GM12801 (cell line): ENCODE results near the gene NINJ1.

Source experiments
- CTCF ChIP-seq: IDR thresholded peaks from one replicate; pipeline ENCODE4 v1.5.1; 2011; ENCODE audit warnings: control low read depth; ENCODE audit not compliant: insufficient read length; ENCODE audit errors: extremely low read depth

NINJ1 gene

GRCh38 chr9:93129286-93129685, 4.8 kb downstream of the NINJ1 start:
- TF ChIP-seq CTCF = no peak

GRCh38 chr9:93128715-93129224, 5.3 kb downstream of the NINJ1 start:
- no peak for TF ChIP-seq CTCF

- TF ChIP-seq CTCF = no peak
Measured at GRCh38 chr9:93128011-93128714, 5.9 kb downstream of the NINJ1 start.

- no peak for TF ChIP-seq CTCF
Measured at GRCh38 chr9:93127395-93127911, 6.6 kb downstream of the NINJ1 start.

- no peak for TF ChIP-seq CTCF
Measured at GRCh38 chr9:93126825-93127368, 7.2 kb downstream of the NINJ1 start.

- TF ChIP-seq CTCF = no peak
Measured at GRCh38 chr9:93126151-93126781, 7.8 kb downstream of the NINJ1 start.

- no peak for TF ChIP-seq CTCF
Measured at GRCh38 chr9:93125331-93125894, 8.6 kb downstream of the NINJ1 start.
